ENCODE data around the gene RARRES1.

The RARRES1 gene

GRCh38 chr3:158765518-158766205 lies 33.4 kb upstream of the RARRES1 start:
- DNase-seq: no peak

GRCh38 chr3:158763421-158763820 lies 31.2 kb upstream of the RARRES1 start:
- no peak for DNase-seq

GRCh38 chr3:158762701-158763100 lies 30.4 kb upstream of the RARRES1 start:
- DNase-seq: no peak

GRCh38 chr3:158761350-158761749 lies 29.1 kb upstream of the RARRES1 start:
- no peak for DNase-seq

- no peak for DNase-seq
Measured at GRCh38 chr3:158755421-158755820, 23.2 kb upstream of the RARRES1 start.

GRCh38 chr3:158753854-158754253 lies 21.6 kb upstream of the RARRES1 start:
- DNase-seq: no peak

- no peak for DNase-seq
Measured at GRCh38 chr3:158751316-158751715, 19.1 kb upstream of the RARRES1 start.

GRCh38 chr3:158750016-158750415 lies 17.8 kb upstream of the RARRES1 start:
- no peak for DNase-seq

- DNase-seq: no peak
Measured at GRCh38 chr3:158749526-158749925, 17.3 kb upstream of the RARRES1 start.

GRCh38 chr3:158748237-158748828 lies 16.1 kb upstream of the RARRES1 start:
- no peak for DNase-seq

- DNase-seq: no peak
Measured at GRCh38 chr3:158747417-158747816, 15.2 kb upstream of the RARRES1 start.

GRCh38 chr3:158745551-158745950 lies 13.3 kb upstream of the RARRES1 start:
- no peak for DNase-seq

GRCh38 chr3:158744567-158745288 lies 12.5 kb upstream of the RARRES1 start:
- no peak for DNase-seq

- no peak for DNase-seq
Measured at GRCh38 chr3:158743664-158744566, 11.7 kb upstream of the RARRES1 start.

GRCh38 chr3:158742871-158743663 lies 10.8 kb upstream of the RARRES1 start:
- no peak for DNase-seq

GRCh38 chr3:158739661-158740060 lies 7.4 kb upstream of the RARRES1 start:
- no peak for DNase-seq

GRCh38 chr3:158739078-158739477 lies 6.8 kb upstream of the RARRES1 start:
- no peak for DNase-seq

GRCh38 chr3:158738653-158739052 lies 6.4 kb upstream of the RARRES1 start:
- DNase-seq: no peak

GRCh38 chr3:158737976-158738615 lies 5.8 kb upstream of the RARRES1 start:
- no peak for DNase-seq

- DNase-seq: no peak
Measured at GRCh38 chr3:158737410-158737809, 5.2 kb upstream of the RARRES1 start.

- no peak for DNase-seq
Measured at GRCh38 chr3:158735296-158736033, 3.2 kb upstream of the RARRES1 start.
